Inflammatory macrophage treated with lipopolysaccharide for 1 hour (primary cell): ENCODE measurements around the gene MAP7D3.
"Not testable (repeated sequence)": the region's sequence is repeated elsewhere in the genome, so short reads cannot be mapped to it uniquely, and the experiment has no call there.

Experiments
- DNase-seq, 2 donors: peaks; one replicate each; pipeline ENCODE4 v3.0.0-alpha.2; 2020 to 2022

The MAP7D3 gene, protein sequence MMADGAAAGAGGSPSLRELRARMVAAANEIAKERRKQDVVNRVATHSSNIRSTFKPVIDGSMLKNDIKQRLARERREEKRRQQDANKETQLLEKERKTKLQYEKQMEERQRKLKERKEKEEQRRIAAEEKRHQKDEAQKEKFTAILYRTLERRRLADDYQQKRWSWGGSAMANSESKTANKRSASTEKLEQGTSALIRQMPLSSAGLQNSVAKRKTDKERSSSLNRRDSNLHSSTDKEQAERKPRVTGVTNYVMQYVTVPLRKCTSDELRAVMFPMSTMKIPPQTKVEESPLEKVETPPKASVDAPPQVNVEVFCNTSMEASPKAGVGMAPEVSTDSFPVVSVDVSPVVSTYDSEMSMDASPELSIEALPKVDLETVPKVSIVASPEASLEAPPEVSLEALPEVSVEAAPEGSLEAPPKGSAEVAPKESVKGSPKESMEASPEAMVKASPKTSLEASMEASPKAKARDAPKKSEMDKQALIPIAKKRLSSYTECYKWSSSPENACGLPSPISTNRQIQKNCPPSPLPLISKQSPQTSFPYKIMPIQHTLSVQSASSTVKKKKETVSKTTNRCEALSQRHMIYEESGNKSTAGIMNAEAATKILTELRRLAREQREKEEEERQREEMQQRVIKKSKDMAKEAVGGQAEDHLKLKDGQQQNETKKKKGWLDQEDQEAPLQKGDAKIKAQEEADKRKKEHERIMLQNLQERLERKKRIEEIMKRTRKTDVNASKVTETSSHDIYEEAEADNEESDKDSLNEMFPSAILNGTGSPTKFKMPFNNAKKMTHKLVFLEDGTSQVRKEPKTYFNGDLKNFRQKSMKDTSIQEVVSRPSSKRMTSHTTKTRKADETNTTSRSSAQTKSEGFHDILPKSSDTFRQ

DNA sequence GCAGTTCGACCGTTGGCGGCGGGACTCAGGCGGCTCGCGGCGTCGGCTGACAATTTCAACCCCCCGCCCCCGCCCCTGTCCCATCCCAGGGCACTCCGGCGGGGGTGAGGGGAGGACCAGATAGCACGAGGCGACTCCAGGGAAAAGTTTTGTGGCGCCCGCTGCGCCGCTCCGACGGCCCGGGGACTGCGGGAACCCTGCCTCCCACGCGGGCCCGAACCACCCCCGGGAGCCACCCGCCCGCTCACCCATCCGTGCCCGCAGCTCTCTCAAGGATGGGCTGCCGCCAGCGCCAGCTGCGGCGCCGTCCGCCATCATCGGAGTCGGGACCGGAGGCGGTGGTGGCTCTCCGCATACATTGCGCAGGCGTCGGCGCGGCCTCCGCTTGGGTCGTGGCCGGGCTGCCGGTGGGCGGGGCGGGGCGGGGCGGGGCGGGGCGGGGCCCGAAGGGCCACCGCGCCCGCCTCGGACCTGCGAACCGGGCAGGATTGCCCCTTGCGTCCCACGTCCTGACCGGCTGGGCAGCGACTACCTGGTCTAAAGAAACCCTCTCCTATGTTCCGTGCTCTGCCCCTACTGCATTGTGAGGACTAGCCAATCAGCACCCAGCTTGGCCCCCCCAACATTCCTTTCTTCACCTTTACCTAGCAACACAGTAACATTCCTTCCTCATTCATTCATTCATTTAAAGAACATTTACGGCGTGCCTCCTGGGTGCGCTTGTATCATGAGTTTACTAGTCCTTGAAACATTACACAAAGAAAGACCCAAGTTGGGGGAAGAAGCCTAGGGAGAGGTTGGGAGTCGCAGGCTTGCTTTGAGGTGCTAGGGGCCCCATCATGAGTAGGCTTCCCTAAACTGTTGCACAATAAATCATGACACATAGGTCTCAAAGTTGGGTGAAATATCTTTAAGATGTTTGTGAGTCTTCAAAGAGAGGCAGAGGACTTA lies at the start of gene MAP7D3:
Gene MAP7D3 (minus strand): TSS at position 360 of the 951 bp plus-strand sequence. CDS start 42 bp downstream, at position 318.
- DNase-seq = peak in 1 of 2 donors; percentile 38

DNA sequence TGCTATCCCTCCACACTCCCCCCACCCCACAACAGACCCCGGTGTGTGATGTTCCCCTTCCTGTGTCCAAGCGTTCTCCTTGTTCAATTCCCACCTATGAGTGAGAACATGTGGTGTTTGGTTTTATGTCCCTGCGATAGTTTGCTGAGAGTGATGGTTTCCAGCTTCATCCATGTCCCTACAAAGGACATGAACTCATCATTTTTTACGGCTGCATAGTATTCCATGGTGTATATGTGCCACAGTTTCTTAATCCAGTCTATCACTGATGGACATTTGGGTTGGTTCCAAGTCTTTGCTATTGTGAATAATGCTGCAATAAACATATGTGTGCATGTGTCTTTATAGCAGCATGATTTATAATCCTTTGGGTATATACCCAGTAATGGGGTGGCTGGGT lies 49.5 kb upstream of the MAP7D3 start, which contains the start of gene ADGRG4:
Gene ADGRG4 (plus strand): TSS at position 243 of the 400 bp plus-strand sequence. CDS start 7,815 bp downstream, outside the sequence.
- DNase-seq = not testable (repeated sequence)

- no peak for DNase-seq
Observed at GRCh38 chrX:136295380-136295779, 44.2 kb upstream of the MAP7D3 start.

DNA sequence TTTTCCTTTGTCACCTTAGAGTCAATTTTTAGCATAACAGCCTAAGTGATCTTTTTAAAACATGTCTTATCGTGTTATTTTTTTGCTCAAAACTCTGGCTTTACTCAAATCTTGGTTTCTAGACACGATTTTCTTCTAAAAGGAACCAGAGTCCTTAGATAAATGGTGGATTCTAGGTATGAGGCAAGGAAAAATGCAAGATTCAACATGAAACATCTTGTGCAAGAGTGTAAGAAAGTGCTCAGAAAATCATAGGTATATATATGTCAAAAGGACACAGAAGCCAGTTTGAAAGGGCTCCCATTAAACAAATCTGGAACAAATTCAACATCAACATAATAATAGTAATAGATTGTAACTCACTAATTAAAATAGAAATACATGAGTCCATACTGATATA lies 41.5 kb upstream of the MAP7D3 start:
- DNase-seq = no peak

- DNase-seq = no peak
Observed at GRCh38 chrX:136291824-136292223, 40.6 kb upstream of the MAP7D3 start.

DNA sequence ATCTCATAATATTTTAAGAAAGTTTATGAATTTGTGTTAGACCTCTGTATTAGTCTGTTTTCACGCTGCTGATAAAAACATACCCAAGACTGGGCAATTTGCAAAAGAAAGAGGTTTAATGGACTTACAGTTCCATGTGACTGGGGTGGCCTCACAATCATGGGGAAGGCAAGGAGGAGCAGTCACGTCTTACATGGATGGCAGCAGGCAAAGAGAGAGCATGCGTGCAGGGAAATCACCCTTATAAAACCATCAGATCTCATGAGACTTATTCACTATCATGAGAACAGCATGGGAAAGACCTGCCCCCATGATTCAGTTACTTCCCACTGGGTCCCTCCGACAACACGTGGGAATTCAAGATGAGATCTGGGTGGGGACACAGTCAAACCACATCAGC lies 35.2 kb upstream of the MAP7D3 start:
- DNase-seq = not testable (repeated sequence)

DNA sequence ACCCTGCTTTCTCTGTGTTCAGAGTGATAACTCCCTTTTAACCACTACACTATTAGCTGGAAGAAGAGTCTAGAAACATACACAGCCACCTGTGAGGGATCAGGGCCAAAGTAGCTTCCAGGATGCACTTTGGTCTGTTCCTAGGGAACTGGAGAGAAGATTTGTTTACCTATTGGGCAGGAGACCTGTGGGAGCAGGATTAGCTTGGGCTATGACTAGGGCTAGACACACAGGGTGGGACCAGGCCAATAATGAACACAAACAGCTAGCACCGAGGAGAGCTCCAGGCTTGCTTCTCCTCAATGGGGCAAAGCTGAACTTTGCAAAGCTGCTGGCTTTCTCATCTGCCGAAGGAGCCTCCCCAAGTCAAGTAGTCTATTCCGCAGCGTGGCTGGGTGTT lies 24.4 kb upstream of the MAP7D3 start:
- DNase-seq = no peak

GRCh38 chrX:136273986-136274385 lies 22.8 kb upstream of the MAP7D3 start:
- no peak for DNase-seq

DNA sequence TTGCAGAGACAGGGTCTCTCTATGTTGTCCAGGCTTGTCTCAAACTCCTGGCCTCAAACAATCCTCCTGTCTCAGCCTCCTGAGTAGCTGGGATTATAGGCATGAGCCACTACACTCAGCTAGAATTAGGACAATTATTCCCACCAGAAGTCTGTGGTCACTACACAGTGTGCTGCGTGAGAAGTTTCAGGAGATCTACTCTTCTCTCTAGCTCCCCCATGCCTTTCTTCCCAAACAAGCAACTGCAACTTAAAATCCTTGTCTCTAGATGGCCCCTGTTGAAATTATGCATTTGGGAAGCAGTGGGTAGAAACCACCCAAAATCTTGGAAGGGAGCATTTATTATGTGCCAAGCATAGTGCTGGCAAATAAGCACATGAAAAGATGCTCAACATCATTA lies 21.1 kb upstream of the MAP7D3 start:
- no peak for DNase-seq

DNA sequence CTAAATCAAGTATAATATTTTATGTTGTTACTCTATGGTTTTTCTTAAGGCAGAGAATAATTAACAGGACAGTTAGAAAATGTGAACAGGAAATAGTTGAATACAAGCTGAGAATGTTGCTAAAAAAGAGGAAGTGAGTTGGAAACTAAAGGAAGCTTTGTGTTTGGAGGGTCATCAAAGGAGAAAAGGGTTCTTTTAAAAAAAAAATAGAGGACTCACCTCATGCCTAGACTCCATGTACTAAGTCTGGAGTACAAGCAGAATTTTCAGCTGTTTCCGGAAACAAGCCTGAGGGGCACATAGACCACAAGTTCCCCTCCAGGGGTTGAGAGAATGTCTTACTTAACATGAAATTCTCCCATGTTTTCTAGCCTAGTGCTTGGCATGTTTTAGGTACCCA lies 20.1 kb upstream of the MAP7D3 start:
- DNase-seq = no peak

GRCh38 chrX:136269921-136270320 lies 18.7 kb upstream of the MAP7D3 start:
- DNase-seq = no peak

DNA sequence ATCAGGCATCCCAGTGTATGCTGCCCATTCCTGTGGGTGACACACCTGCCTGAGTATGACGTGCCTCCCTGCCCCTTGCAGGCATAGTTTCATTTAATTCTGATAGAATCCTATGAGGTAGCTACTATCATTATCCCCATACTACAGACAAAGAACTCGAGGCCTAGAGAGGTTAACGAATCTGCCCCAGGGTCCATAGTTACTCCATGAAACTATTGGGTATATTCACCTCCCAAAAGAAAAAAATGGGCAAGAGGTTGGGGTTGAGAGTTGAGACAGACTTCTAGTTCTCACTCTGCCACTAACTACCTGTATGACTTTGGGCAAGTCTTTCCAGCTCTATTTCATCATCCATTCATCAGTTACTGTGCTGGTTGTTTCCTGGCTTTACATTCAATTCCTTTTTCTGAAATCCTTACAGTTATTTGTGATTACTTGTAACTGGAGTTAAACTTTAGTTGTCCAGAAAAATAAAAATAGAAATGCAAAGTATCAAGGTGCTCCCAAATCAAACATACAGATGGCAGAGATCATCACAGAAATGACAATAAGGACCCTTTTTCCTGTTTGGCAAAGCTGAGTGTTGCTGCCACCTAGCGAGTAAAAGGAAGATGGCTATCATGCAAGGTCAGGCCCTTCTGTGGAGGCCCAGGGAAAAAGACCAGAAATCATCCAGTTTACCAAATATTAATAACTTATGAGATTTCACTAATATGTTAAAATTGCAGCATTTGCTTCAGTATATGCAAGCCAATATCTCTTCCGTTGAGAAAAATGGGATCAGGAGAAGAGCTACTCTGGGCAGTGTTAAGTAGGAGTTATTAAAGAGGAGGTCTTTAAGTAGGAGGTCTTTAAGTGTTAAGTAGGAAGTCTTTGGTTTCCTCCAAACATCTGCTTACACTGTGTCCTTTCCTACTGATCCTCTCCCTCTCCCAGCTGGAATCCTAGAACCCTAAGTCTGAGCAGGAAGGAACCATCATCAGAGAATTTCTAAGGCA lies 17.1 kb upstream of the MAP7D3 start:
- peak in 1 of 2 donors; percentile 35 for DNase-seq

DNA sequence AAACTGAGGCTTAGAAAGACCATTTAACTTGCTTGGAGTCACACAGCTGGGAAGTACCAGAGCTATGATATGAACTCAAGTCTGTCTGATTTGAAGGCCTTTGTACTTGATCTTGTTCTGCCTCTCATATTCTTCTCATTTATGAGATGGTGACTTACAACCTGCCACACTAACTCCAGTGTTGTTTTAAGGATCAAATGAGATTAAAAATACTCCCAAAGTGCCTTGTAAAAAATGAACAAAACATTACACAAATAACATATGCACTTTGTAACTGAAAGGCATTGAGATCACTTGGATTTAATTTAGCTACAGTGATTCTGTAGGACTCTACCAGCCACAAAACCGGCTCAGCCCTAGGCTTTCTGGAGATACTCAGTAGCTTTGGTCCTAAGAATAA lies 15.6 kb upstream of the MAP7D3 start:
- no peak for DNase-seq

DNA sequence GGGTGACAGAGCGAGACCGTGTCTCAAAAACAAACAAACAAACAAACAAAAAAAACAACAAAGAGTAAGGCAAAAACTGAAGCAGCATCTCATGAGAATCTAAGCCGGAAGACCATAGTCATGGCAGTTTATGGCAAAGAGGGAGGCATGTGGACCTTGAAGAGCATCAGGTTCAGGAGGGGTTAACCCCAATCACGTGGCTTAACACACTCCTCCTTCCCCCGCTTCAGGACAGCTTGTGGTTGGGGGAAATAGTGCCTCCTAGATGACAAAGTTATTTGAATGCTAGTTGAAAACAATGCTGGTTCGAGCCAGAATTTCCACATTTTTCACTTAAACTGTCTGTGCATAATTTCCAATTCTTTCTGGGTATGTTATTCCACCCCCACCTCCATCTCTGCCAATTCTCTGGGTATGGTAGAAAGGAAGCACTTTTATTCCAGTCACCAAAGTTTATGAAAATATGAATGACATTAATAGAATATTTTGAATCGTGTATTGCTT lies 11.7 kb upstream of the MAP7D3 start:
- DNase-seq = no peak

DNA sequence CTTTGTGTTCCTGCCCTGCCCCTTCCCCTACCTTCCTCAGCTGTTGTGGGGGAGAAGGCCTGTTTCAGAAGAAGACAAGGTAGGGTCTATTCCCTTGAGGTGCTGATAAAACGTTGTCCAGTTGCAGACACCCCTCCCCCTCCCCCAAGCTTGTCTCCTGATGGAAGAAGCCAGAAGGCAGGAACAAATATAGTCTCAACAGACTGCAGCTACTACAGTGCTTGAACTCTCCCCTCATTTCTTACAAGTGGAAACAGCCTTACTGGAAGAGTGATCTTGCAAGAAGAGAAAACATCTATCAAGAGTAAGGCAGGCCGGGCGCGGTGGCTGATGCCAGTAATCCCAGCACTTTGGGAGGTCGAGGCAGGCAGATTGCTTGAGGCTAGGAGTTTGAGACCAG lies 11.0 kb upstream of the MAP7D3 start:
- no peak for DNase-seq

DNA sequence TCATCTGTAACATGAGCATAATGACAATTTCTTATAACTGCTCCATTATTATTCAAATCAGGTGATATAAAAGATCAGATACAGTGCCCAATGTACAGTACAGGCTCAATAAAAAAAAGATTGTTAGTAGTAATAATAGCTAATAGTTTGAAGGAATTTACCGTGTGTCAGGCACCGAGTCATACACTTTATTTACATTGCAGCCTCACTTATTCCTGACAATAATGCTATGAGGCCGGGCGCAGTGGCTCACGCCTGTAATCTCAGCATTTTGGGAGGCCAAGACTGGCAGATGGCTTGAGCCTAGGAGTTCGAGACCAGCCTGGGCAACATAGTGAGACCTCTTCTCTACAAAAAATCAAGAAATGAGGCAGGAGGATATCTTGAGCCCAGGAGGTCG lies 10.1 kb upstream of the MAP7D3 start:
- no peak for DNase-seq

- DNase-seq = no peak
Observed at GRCh38 chrX:136260776-136261175, 9.6 kb upstream of the MAP7D3 start.

GRCh38 chrX:136259543-136259942 lies 8.3 kb upstream of the MAP7D3 start:
- DNase-seq = no peak

GRCh38 chrX:136258951-136259350 lies 7.8 kb upstream of the MAP7D3 start:
- no peak for DNase-seq

GRCh38 chrX:136256026-136256425 lies 4.8 kb upstream of the MAP7D3 start:
- DNase-seq = no peak

DNA sequence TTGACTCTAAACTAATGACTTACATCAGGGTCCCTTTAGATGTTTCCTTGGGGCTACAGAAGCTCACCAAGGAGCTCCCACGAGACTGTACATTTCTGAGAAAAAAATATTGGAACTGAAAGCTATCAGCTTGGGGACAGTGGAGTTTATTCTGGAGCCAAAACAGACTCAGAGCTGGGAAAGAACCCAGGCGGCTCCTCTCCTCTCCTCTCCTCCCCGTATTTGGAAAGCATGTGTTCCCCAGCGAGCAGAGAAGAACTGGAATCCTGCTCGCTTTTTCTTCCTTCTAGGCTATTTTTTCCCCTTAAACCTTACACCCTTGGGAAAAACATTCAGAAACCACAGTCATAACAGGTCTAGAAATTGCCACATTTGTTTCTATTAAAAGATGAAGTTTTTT lies 4.3 kb upstream of the MAP7D3 start:
- DNase-seq = no peak
